Fibroblast of lung (primary cell): ENCODE measurements around the gene DCAF12. TPM values are rescaled to one million over a fixed set of nuclear protein-coding genes. Genes with fewer than 3 reads are reported as not detected.

Experiments
- DNase-seq, 2 donors: peaks; one replicate each; pipeline versions ENCODE4 v3.0.0 to v3.0.0-alpha.2; 2010; ENCODE audit warnings: low read depth in 2 of 2
- H2AFZ ChIP-seq: 2 replicates; pipeline ENCODE4 v1.5.1; 2012; ENCODE audit warnings: low read length, control low read depth, inconsistent platforms
- H3K27ac ChIP-seq: 2 replicates; pipeline ENCODE4 v1.5.1; 2011; ENCODE audit warnings: low read length, control low read depth; ENCODE audit not compliant: insufficient read depth
- H3K27me3 ChIP-seq: 2 replicates; pipeline ENCODE4 v1.5.1; 2011; ENCODE audit warnings: mild to moderate bottlenecking, low read length; ENCODE audit not compliant: control insufficient read depth, insufficient read depth
- H3K36me3 ChIP-seq: 2 replicates; pipeline ENCODE4 v1.5.1; 2011; ENCODE audit warnings: low read length; ENCODE audit not compliant: control insufficient read depth, insufficient read depth
- H3K4me1 ChIP-seq: 2 replicates; pipeline ENCODE4 v1.5.1; 2011; ENCODE audit warnings: low read length; ENCODE audit not compliant: control insufficient read depth, insufficient read depth; ENCODE audit errors: extremely low read depth
- H3K4me2 ChIP-seq: 2 replicates; pipeline ENCODE4 v1.5.1; 2011; ENCODE audit warnings: low read length, control low read depth; ENCODE audit not compliant: insufficient read depth; ENCODE audit errors: extremely low read depth
- H3K4me3 ChIP-seq, 4 experiments: fragments of 200-600 bp in 1 of 4; sonication (generic) in 1 of 4; replicated peaks in 1 of 4; 2 replicates each; pipeline ENCODE4 v1.5.1; 2011 to 2016; ENCODE audit warnings: low read length in 4 of 4, low read depth in 3 of 4, mild to moderate bottlenecking in 3 of 4, control low read depth in 2 of 4, inconsistent platforms in 1 of 4, mixed read lengths in 1 of 4; ENCODE audit not compliant: insufficient read depth in 1 of 4; ENCODE audit errors: control extremely low read depth in 1 of 4
- H3K79me2 ChIP-seq: 2 replicates; pipeline ENCODE4 v1.5.1; 2012; ENCODE audit warnings: mild to moderate bottlenecking, low read length, inconsistent platforms; ENCODE audit not compliant: control insufficient read depth, insufficient read depth
- H3K9ac ChIP-seq: 2 replicates; pipeline ENCODE4 v1.5.1; 2011; ENCODE audit warnings: mild to moderate bottlenecking, low read length, control low read depth; ENCODE audit not compliant: insufficient read depth
- H3K9me3 ChIP-seq: 2 replicates; pipeline ENCODE4 v1.5.1; 2012; ENCODE audit warnings: low read depth, low read length; ENCODE audit not compliant: control insufficient read depth, insufficient read depth
- H4K20me1 ChIP-seq: 2 replicates; pipeline ENCODE4 v1.5.1; 2011; ENCODE audit warnings: low read length; ENCODE audit not compliant: control insufficient read depth, insufficient read depth; ENCODE audit errors: extremely low read depth
- EZH2 ChIP-seq: IDR thresholded peaks from 2 replicates; pipeline ENCODE4 v1.5.1; 2012; ENCODE audit warnings: low read length, control low read depth, mild to moderate bottlenecking; ENCODE audit errors: missing control alignments
- polyA minus RNA-seq: library from RNA; depleted of rRNA, polyadenylated mRNA; stranded (reverse); fragments of >200 nt; gene quantifications from 2 replicates; pipeline ENCODE4 v1.2.3, GENCODE V29; 2011; ENCODE audit warnings: low replicate concordance
- polyA plus RNA-seq, 2 donors: library from polyadenylated mRNA; depleted of rRNA in 1 of 2; stranded (reverse) in 1 of 2; unstranded in 1 of 2; fragments of >200 nt; gene quantifications; 2 replicates each; pipeline ENCODE4 v1.2.1, GENCODE V29; 2011 to 2012; ENCODE audit warnings: missing spikeins in 1 of 2
- total RNA-seq: library from RNA; depleted of rRNA; stranded (reverse); fragments of >200 nt; gene quantifications from 2 replicates; pipeline ENCODE4 v1.2.1, GENCODE V29; 2014
- TF ChIP-seq, protein P1 (sequence below), 2 donors: IDR thresholded peaks in 1 of 2; conservative IDR thresholded peaks in 1 of 2; 1 replicate in 1 of 2; 2 replicates in 1 of 2; pipeline ENCODE4 v1.5.1; 2011 to 2012; ENCODE audit warnings: low read length in 2 of 2, control low read depth in 1 of 2, inconsistent platforms in 1 of 2, low read depth in 1 of 2, mild to moderate bottlenecking in 1 of 2

DCAF12 gene
- total RNA-seq (9.7 and 10.8 TPM in 2 replicates), polyA plus RNA-seq (25.4 and 26.3 TPM in 2 replicates), polyA minus RNA-seq (18.0 and 55.5 TPM in 2 replicates)
- 10.5 and 12.3 TPM in 2 replicates for polyA plus RNA-seq (2012)

GRCh38 chr9:34126207-34127034 is at the start of gene DCAF12:
Gene DCAF12 (minus strand): TSS chr9:34126698. CDS start chr9:34126431, 267 bp downstream.
- Histone ChIP-seq H2AFZ (peak within 1 kb of the TSS; percentile 94), H3K27me3 (no peaks in the 10 kb centered on the region), H3K4me3 (peak within 1 kb of the TSS; percentile 62 to 100 (median 84)), H3K79me2 (peaks cover 34% of the 10 kb centered on the region), H3K4me1 (peaks cover 4% of the 10 kb centered on the region), H3K4me2 (peak within 1 kb of the TSS; percentile 94), H3K9me3 (no peaks in the 10 kb centered on the region), H3K27ac (peak within 1 kb of the TSS; percentile 80), H3K36me3 (peaks cover 3% of the 10 kb centered on the region), H4K20me1 (no peaks in the 10 kb centered on the region), H3K9ac (peak within 1 kb of the TSS; percentile 68)
- TF ChIP-seq EZH2: no peak
- TF ChIP-seq, protein P1, sequence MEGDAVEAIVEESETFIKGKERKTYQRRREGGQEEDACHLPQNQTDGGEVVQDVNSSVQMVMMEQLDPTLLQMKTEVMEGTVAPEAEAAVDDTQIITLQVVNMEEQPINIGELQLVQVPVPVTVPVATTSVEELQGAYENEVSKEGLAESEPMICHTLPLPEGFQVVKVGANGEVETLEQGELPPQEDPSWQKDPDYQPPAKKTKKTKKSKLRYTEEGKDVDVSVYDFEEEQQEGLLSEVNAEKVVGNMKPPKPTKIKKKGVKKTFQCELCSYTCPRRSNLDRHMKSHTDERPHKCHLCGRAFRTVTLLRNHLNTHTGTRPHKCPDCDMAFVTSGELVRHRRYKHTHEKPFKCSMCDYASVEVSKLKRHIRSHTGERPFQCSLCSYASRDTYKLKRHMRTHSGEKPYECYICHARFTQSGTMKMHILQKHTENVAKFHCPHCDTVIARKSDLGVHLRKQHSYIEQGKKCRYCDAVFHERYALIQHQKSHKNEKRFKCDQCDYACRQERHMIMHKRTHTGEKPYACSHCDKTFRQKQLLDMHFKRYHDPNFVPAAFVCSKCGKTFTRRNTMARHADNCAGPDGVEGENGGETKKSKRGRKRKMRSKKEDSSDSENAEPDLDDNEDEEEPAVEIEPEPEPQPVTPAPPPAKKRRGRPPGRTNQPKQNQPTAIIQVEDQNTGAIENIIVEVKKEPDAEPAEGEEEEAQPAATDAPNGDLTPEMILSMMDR (conservative IDR thresholded peaks at IDR 0.05 in 1 of 2, IDR thresholded peaks at IDR 0.05 in 1 of 2; ENCODE audit: low read depth in 1 of 2, low read length in 2 of 2): no peak
- DNase-seq: peak; percentile 87 to 91

DNA sequence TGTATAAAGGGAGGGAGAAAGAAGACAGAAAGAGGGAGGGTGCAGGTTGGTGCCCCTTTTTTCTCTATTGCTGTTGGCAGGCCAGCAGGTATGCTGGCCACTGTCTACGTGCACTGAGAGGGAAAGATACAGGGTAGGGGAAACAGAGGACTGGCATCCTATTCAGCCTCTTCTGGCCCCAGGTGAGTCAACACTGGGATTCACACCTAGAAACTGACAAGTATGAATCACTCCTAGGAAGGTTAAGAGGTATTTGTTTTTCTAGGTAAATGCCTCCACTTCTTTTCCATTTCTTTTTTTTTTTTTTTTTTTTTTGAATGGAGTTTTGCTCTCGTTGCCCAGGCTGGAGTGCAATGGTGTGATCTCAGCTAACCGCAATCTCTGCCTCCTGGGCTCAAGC is 49.6 kb upstream of the DCAF12 start:
- Histone ChIP-seq H3K9ac (no peak overlapping the region), H3K4me1 (no peaks in the 10 kb centered on the region), H3K4me2 (no peak overlapping the region), H4K20me1 (no peaks in the 10 kb centered on the region), H2AFZ (no peak overlapping the region), H3K36me3 (no peaks in the 10 kb centered on the region), H3K9me3 (no peaks in the 10 kb centered on the region), H3K4me3 (no peak overlapping the region), H3K79me2 (peaks cover 22% of the 10 kb centered on the region), H3K27ac (no peak overlapping the region), H3K27me3 (no peaks in the 10 kb centered on the region)
- DNase-seq: no peak
- TF ChIP-seq, protein P1 (conservative IDR thresholded peaks at IDR 0.05 in 1 of 2, IDR thresholded peaks at IDR 0.05 in 1 of 2; ENCODE audit: low read depth in 1 of 2, low read length in 2 of 2): no peak
- TF ChIP-seq EZH2: no peak

- Histone ChIP-seq H3K79me2 (no peaks in the 10 kb centered on the region), H2AFZ (no peak overlapping the region), H3K27ac (no peak overlapping the region), H3K36me3 (no peaks in the 10 kb centered on the region), H4K20me1 (no peaks in the 10 kb centered on the region), H3K9me3 (no peaks in the 10 kb centered on the region), H3K27me3 (no peaks in the 10 kb centered on the region), H3K4me1 (no peaks in the 10 kb centered on the region), H3K4me3 (no peak overlapping the region), H3K4me2 (no peak overlapping the region), H3K9ac (no peak overlapping the region)
- no peak for TF ChIP-seq EZH2
- TF ChIP-seq, protein P1 (conservative IDR thresholded peaks at IDR 0.05 in 1 of 2, IDR thresholded peaks at IDR 0.05 in 1 of 2; ENCODE audit: low read depth in 1 of 2, low read length in 2 of 2): no peak
- DNase-seq: no peak
These were observed 45.4 kb upstream of the DCAF12 start for GRCh38 chr9:34171753-34172535.
